Adrenal gland (tissue), 5 donors: ENCODE measurements around the gene AMPD2.

ENCODE experiments used
- CTCF ChIP-seq, 6 experiments: fragments of 450-650 bp in 4 of 6; fragments of 200-600 bp in 2 of 6; sonication (generic) in 1 of 6; IDR thresholded peaks; 1 replicate in 5 of 6; 2 replicates in 1 of 6; pipeline versions ENCODE4 v1.5.1 to v1.8.0; 2016 to 2021; ENCODE audit warnings: antibody characterized with exemption in 6 of 6, mild to moderate bottlenecking in 2 of 6, moderate library complexity in 1 of 6
- POLR2A ChIP-seq, 2 donors: fragments of 450-650 bp; IDR thresholded peaks; one replicate each; pipeline ENCODE4 v1.6.1; 2017; ENCODE audit warnings: antibody characterized with exemption in 2 of 2, mild to moderate bottlenecking in 2 of 2, moderate library complexity in 1 of 2
- donor health status: DM: no; HTN: no; CAD: no.

DNA sequence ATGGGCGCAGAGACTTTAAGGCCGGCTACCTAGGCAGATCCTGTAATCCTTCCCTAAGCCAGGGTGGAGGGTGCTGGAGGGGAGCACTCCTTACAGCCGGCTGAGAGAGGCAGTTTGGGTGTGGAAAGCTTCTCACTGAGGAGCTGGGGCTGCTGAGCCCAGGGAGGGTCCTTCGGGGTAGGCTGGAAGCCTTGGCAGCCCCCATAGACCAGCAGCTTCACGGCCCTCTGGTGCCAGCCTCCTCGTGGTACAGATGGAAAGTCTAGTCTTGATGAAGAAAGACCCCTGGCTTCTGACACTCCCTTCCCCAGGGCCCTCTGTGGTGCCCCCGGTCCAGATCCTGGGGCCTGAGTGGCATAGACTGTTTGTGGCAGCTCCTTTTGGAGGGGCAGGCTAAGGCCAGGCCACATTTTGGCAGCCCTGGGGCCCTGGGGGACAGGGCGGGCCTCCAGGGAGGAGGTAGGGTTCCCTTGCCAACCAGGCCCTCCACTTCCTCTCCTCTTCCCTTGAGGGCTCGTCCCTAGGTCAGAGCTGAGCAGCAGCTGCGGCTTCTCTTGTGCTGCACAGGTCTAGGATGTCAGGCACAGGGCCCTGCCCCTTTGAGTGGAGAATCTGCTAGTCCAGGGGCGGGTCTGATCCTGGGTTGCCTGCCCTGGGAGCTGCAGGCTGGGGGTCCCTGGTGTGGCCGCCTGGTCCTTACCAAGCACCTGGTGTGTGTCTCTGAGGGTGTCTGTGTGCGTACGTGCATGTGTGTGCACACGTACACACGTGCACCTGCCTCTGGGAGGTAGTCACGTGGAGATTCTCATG, 4.8 kb downstream of the AMPD2 start:
- TF ChIP-seq CTCF (IDR thresholded peaks at IDR 0.05) (no peak), POLR2A (IDR thresholded peaks at IDR 0.05) (no peak)
